T-helper 1 cell treated with Interleukin-12 subunit alpha and Interleukin-12 subunit beta and Interleukin-4 antibody, amounts not matched to agents 30 μg/mL and 1 μg/mL, for 36 hours (primary cell): ENCODE results near the gene MCM6.
"Not testable (repeated sequence)": the region's sequence is repeated elsewhere in the genome, so short reads cannot be mapped to it uniquely, and the experiment has no call there.

ENCODE experiments used
- H3K27ac Mint-ChIP-seq: one replicate; pipeline ENCODE4 v1.8.0; 2021; ENCODE audit warnings: mild to moderate bottlenecking, mixed read lengths
- H3K27me3 Mint-ChIP-seq: one replicate; pipeline ENCODE4 v1.8.0; 2021; ENCODE audit warnings: low read depth, mixed read lengths
- H3K36me3 Mint-ChIP-seq: one replicate; pipeline ENCODE4 v1.8.0; 2021; ENCODE audit warnings: low read depth, mixed read lengths
- H3K4me1 Mint-ChIP-seq: one replicate; pipeline ENCODE4 v1.8.0; 2021; ENCODE audit warnings: low read depth, mixed read lengths
- H3K4me3 Mint-ChIP-seq: one replicate; pipeline ENCODE4 v1.8.0; 2021; ENCODE audit warnings: mild to moderate bottlenecking, moderate library complexity, mixed read lengths
- H3K9me3 Mint-ChIP-seq: one replicate; pipeline ENCODE4 v1.8.0; 2021; ENCODE audit warnings: mixed read lengths

Gene MCM6

DNA sequence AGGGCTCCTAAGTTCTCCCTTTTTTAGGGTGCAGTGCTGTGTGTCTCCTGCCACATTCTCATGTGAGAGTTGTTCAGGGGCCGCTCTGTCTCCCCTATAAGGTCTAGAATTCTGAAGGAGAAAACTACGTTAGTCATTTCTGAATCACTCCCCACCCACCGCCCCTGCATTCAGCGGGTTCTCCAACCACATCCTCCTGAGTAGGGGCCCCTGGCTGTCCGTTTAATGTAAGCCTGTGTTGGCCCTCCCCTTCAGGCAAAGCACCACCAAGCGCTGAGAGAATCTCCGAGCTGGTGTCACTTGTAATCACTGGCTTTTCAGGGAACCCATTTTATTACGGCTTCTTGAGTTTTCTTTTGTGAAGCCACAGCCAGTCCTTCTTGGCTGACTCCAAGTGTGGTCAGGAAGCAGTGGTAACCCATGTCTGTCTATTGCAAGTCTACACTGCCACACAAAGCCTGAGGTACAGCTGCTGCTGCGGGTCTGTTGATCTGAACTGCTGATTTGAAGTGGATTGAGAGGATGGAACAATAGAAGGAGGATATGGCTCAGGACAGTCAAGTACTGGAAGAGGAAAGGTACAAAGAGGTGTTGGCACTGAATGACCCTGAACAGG lies 56.1 kb downstream of the MCM6 start:
- H3K36me3 Mint-ChIP-seq: peaks cover 24% of the 10 kb centered on the region
- peaks cover 14% of the 10 kb centered on the region for H3K9me3 Mint-ChIP-seq
- H3K4me3 Mint-ChIP-seq: peak overlapping the region; percentile 54
- peaks cover 35% of the 10 kb centered on the region for H3K4me1 Mint-ChIP-seq
- H3K27ac Mint-ChIP-seq: peak overlapping the region; percentile 73
- H3K27me3 Mint-ChIP-seq: no peaks in the 10 kb centered on the region

- peaks cover 16% of the 10 kb centered on the region for H3K9me3 Mint-ChIP-seq
- no peaks in the 10 kb centered on the region for H3K27me3 Mint-ChIP-seq
- H3K4me1 Mint-ChIP-seq: peaks cover 38% of the 10 kb centered on the region
- peaks cover 25% of the 10 kb centered on the region for H3K36me3 Mint-ChIP-seq
- H3K27ac Mint-ChIP-seq: peak overlapping the region; percentile 32
- peak overlapping the region; percentile 3 for H3K4me3 Mint-ChIP-seq
Measured at GRCh38 chr2:135818937-135819610, 57.2 kb downstream of the MCM6 start.

- peaks cover 18% of the 10 kb centered on the region for H3K36me3 Mint-ChIP-seq
- H3K27me3 Mint-ChIP-seq: no peaks in the 10 kb centered on the region
- H3K27ac Mint-ChIP-seq: no peak overlapping the region
- no peak overlapping the region for H3K4me3 Mint-ChIP-seq
- peaks cover 36% of the 10 kb centered on the region for H3K4me1 Mint-ChIP-seq
- H3K9me3 Mint-ChIP-seq: peaks cover 17% of the 10 kb centered on the region
Measured at GRCh38 chr2:135817951-135818350, 58.3 kb downstream of the MCM6 start.

- Mint-ChIP-seq H3K27me3 (no peaks in the 10 kb centered on the region), H3K9me3 (peaks cover 13% of the 10 kb centered on the region), H3K4me1 (peaks cover 34% of the 10 kb centered on the region), H3K36me3 (peaks cover 13% of the 10 kb centered on the region), H3K4me3 (no peak overlapping the region), H3K27ac (no peak overlapping the region)
Measured at GRCh38 chr2:135817466-135817865, 58.8 kb downstream of the MCM6 start.

GRCh38 chr2:135815269-135815668 lies 61.0 kb downstream of the MCM6 start:
- Mint-ChIP-seq H3K9me3 (peaks cover 9% of the 10 kb centered on the region), H3K36me3 (peaks cover 21% of the 10 kb centered on the region), H3K4me1 (peaks cover 20% of the 10 kb centered on the region), H3K27ac (peak overlapping the region; percentile 17), H3K4me3 (no peak overlapping the region), H3K27me3 (no peaks in the 10 kb centered on the region)

- H3K36me3 Mint-ChIP-seq: peaks cover 19% of the 10 kb centered on the region
- peaks cover 5% of the 10 kb centered on the region for H3K4me1 Mint-ChIP-seq
- no peak overlapping the region for H3K4me3 Mint-ChIP-seq
- H3K27ac Mint-ChIP-seq: no peak overlapping the region
- peaks cover 9% of the 10 kb centered on the region for H3K9me3 Mint-ChIP-seq
- no peaks in the 10 kb centered on the region for H3K27me3 Mint-ChIP-seq
Measured at GRCh38 chr2:135812907-135813511, 63.2 kb downstream of the MCM6 start.

DNA sequence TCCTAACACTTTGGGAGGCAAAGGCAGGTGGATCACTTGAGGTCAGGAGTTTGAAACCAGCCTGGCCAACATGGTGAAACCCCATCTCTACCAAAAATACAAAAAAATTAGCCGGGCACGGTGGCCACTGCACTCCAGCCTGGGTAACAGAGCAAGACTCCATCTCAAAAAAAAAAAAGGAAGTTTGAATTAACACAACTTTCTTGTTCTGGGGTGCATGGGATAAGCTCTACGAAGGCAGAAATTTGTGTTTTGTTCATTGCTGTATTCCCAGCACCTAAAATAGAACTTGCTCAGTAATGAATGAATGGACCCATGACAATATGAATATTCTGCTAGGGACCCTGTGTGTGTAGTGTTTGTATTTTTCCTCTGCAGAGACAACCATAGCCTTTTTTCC lies 68.4 kb downstream of the MCM6 start:
- H3K4me3 Mint-ChIP-seq, H3K9me3 Mint-ChIP-seq, H3K27me3 Mint-ChIP-seq, H3K27ac Mint-ChIP-seq, H3K4me1 Mint-ChIP-seq: not testable (repeated sequence)
- peaks cover 13% of the 10 kb centered on the region for H3K36me3 Mint-ChIP-seq

DNA sequence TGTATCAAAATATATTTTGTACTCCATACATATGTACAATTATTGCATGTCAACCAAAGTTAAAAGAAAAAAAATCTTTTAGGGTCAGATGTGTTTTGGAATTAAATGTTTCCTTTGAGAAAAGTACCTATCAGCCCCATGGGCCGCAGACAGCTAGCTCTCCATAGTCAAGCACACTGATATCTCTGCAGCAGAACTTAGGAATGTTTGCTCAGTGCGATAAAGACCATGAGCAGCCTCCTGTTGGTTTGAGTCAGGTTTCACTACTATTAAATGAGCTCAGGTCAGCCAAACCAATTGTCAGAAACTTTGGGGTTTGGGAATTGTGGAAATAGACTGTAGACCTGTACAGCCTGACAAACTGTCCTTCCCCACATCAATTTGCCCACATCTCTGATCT lies 73.0 kb downstream of the MCM6 start:
- Mint-ChIP-seq H3K27me3 (no peaks in the 10 kb centered on the region), H3K4me1 (no peaks in the 10 kb centered on the region), H3K9me3 (peaks cover 26% of the 10 kb centered on the region), H3K4me3 (no peak overlapping the region), H3K36me3 (peaks cover 24% of the 10 kb centered on the region), H3K27ac (no peak overlapping the region)

DNA sequence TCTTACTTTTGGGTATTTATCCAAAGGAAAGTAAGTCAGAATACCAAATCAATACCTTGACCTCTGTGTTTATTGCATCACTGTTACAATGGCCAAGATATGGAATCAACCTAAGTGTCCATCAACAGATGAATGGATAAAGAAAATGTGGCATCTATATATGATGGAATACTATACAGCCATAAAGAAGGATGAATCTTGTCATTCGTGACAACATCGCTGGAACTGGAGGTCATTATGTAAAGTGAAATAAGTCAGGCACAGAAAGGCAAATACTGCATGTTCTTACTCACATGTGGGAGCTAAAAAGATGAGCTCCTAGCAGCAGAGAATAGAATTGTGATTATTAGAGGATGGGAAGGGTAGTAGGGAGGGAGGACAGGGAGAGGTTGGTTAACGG lies 73.9 kb downstream of the MCM6 start:
- Mint-ChIP-seq H3K27me3 (no peaks in the 10 kb centered on the region), H3K4me3 (no peak overlapping the region), H3K36me3 (peaks cover 24% of the 10 kb centered on the region), H3K9me3 (peaks cover 26% of the 10 kb centered on the region), H3K27ac (no peak overlapping the region), H3K4me1 (peaks cover 3% of the 10 kb centered on the region)

DNA sequence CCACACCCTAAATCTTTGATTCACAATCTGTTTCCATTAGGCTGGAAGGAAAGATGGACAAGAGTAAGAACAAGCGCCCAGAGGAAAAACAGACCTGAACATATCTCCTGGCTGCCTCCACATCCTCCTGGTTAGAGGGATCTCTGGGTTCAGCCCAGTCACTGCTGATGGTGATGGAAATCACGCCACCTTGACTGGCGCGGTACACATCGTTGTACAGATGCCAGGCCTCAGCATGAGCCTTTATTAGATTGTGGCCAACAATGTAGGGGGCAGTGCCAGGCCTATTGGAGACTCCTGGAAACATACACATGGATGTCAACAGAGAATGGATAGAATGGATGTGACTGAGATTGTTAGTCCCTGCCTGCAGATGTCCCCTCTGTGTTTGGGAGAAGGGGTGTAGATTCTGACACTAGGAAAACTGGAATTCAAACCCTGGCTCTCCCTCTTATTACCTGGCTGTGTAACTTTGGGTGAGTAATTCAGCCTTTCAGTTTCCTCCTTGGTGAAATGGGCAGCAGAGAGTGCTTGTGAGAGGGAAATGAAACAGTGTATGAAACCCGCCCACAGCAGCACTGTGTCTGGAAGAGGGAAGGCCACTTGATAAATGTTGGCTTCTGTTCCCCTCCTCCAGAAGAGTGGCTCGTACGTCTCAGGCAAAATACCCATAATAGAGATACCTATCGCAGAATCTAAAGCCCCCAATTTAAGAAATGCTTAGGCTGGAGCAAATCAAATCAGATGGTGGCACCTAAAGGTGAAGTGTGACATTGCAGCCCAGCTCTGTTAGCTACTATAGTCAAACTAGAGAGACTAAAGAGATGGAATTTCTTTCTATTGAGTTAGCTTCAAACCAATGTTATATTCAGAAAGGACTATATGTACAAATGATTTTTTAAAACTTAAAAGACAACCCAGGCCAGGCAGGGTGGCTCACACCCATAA lies 75.5 kb downstream of the MCM6 start:
- Mint-ChIP-seq H3K4me1 (peaks cover 4% of the 10 kb centered on the region), H3K36me3 (peaks cover 24% of the 10 kb centered on the region), H3K27me3 (no peaks in the 10 kb centered on the region), H3K27ac (no peak overlapping the region), H3K9me3 (peaks cover 26% of the 10 kb centered on the region), H3K4me3 (no peak overlapping the region)

- H3K9me3 Mint-ChIP-seq: peaks cover 26% of the 10 kb centered on the region
- H3K36me3 Mint-ChIP-seq: peaks cover 24% of the 10 kb centered on the region
- no peak overlapping the region for H3K4me3 Mint-ChIP-seq
- peaks cover 7% of the 10 kb centered on the region for H3K4me1 Mint-ChIP-seq
- H3K27me3 Mint-ChIP-seq: no peaks in the 10 kb centered on the region
- H3K27ac Mint-ChIP-seq: no peak overlapping the region
Measured at GRCh38 chr2:135799738-135800137, 76.5 kb downstream of the MCM6 start.

GRCh38 chr2:135798762-135799161 lies 77.5 kb downstream of the MCM6 start:
- H3K4me3 Mint-ChIP-seq: no peak overlapping the region
- no peak overlapping the region for H3K27ac Mint-ChIP-seq
- peaks cover 24% of the 10 kb centered on the region for H3K36me3 Mint-ChIP-seq
- H3K4me1 Mint-ChIP-seq: peaks cover 10% of the 10 kb centered on the region
- H3K27me3 Mint-ChIP-seq: no peaks in the 10 kb centered on the region
- peaks cover 26% of the 10 kb centered on the region for H3K9me3 Mint-ChIP-seq

DNA sequence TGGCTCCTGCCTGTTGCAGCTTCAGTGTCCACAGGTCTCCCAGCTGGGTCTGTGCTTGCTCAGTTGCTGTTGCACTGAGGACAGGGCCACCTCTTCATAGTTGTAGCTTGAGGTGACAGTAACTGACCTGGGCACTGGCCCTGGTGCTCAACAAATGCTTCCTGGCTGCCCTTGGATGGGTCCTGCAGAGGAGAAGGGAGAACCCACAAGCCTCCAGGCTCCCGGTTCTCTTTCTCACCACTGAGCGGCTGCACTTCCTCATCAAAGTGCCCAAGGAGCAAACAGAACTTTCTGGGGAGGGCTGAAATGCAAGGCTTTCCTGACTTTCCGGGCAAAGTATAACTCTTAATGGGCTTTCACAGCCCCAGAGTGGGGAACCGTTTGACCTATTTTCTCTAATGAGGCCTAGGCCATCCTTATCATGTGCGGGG lies 78.0 kb downstream of the MCM6 start:
- Mint-ChIP-seq H3K4me1 (peaks cover 10% of the 10 kb centered on the region), H3K27ac (no peak overlapping the region), H3K9me3 (peaks cover 26% of the 10 kb centered on the region), H3K4me3 (no peak overlapping the region), H3K36me3 (peaks cover 24% of the 10 kb centered on the region), H3K27me3 (no peaks in the 10 kb centered on the region)

DNA sequence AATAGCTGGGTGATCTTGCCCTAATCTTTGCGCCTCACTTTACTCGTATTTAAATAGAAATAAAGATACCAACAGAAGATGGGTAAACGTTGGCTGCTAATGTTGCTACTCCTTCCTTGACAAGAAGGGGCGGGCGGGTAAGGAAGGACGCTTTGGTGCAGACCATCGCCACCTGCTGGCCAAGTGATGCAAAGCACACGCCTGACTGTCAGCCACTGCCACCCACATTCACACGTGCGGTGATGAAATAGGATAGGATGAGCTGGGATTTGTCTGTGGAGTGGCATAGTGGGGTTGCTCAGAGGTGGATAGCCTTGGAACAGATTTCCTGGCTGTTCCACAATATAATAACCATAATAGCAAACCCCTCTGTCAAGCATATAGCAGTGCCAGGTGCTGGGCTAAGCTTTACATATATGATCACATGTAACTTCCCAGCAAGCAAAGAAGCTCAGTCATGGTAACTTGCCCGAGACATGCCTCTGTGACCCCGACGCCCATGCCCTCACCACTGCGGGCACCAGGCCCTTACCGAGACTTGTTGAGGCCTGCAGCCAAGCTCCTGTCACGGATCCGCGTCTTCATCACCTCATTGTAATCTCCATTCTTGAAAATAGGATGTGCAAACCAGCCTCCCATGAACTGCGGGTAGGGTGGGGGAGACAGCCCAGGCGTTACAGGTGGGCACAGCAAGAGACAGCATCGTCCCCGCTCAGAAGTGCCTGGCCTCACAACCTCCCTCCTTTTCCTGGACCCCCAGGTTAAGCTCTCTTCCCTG lies 78.6 kb downstream of the MCM6 start:
- Mint-ChIP-seq H3K9me3 (peaks cover 26% of the 10 kb centered on the region), H3K4me3 (no peak overlapping the region), H3K27ac (peak overlapping the region; percentile 9), H3K36me3 (peaks cover 24% of the 10 kb centered on the region), H3K27me3 (no peaks in the 10 kb centered on the region), H3K4me1 (peaks cover 14% of the 10 kb centered on the region)
